Epithelial cell of proximal tubule (primary cell): ENCODE results near the gene GPR171. TPM values are rescaled to one million over a fixed set of nuclear protein-coding genes. Genes with fewer than 3 reads are reported as not detected.

Source experiments
- DNase-seq: peaks from one replicate; pipeline ENCODE4 v3.0.0-alpha.2; 2011; ENCODE audit warnings: low read depth
- H3K4me3 ChIP-seq: 2 replicates; pipeline ENCODE4 v1.5.1; 2011; ENCODE audit warnings: low read depth, mild to moderate bottlenecking, low read length
- total RNA-seq: library from RNA; depleted of rRNA; stranded (reverse); fragments of >200 nt; gene quantifications from 2 replicates; pipeline ENCODE4 v1.2.3, GENCODE V29; 2015
- TF ChIP-seq, protein P1 (sequence below): conservative IDR thresholded peaks from 2 replicates; pipeline ENCODE4 v1.5.1; 2012; ENCODE audit warnings: low read depth, mild to moderate bottlenecking, low read length

The GPR171 gene
- total RNA-seq, 1 donor from 2014 or later: not detected

DNA sequence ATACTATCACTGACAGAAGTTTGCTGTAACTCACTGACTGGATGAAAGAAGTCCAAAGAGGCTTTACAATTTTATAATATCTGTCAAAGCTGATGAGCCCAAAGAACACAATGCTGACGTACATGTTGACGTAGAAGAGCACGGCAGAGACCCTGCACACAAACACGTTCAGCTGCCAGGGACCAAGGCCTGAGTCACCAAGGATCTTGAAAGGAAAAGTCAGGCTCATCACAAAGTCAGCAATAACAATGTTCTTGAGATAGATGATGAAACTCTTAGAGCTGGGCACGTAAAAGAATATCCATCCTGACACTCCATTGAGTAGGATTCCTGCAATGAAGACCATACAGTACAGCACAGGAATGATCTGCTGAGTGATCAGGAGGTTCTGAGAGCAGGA, 10.9 kb upstream of the GPR171 start:
- TF ChIP-seq, protein P1, sequence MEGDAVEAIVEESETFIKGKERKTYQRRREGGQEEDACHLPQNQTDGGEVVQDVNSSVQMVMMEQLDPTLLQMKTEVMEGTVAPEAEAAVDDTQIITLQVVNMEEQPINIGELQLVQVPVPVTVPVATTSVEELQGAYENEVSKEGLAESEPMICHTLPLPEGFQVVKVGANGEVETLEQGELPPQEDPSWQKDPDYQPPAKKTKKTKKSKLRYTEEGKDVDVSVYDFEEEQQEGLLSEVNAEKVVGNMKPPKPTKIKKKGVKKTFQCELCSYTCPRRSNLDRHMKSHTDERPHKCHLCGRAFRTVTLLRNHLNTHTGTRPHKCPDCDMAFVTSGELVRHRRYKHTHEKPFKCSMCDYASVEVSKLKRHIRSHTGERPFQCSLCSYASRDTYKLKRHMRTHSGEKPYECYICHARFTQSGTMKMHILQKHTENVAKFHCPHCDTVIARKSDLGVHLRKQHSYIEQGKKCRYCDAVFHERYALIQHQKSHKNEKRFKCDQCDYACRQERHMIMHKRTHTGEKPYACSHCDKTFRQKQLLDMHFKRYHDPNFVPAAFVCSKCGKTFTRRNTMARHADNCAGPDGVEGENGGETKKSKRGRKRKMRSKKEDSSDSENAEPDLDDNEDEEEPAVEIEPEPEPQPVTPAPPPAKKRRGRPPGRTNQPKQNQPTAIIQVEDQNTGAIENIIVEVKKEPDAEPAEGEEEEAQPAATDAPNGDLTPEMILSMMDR: no peak
- DNase-seq: no peak

DNA sequence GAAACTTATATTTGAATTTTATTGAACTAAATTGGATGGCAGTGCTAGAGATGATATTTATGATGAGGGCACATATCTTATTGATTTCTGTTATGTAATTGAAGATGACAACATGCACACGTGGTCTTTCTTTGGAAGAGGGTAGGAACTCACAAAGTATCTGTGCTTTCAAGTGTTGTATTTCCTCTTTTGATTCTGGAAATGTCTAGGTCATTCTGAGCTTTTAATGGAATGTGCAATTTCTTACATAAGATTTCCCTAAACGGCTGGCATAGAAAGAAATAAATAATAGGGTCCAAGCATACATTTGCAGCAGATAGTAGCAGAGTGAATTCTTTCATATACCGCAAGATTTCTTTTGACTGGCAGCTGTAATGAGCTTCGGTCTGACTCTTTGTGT, 10.1 kb upstream of the GPR171 start:
- DNase-seq: no peak
- H3K4me3 ChIP-seq: no peak overlapping the region
- TF ChIP-seq, protein P1: no peak

More for the DNA sequence above, 10.9 kb upstream of the GPR171 start:
- H3K4me3 ChIP-seq: no peak overlapping the region

DNA sequence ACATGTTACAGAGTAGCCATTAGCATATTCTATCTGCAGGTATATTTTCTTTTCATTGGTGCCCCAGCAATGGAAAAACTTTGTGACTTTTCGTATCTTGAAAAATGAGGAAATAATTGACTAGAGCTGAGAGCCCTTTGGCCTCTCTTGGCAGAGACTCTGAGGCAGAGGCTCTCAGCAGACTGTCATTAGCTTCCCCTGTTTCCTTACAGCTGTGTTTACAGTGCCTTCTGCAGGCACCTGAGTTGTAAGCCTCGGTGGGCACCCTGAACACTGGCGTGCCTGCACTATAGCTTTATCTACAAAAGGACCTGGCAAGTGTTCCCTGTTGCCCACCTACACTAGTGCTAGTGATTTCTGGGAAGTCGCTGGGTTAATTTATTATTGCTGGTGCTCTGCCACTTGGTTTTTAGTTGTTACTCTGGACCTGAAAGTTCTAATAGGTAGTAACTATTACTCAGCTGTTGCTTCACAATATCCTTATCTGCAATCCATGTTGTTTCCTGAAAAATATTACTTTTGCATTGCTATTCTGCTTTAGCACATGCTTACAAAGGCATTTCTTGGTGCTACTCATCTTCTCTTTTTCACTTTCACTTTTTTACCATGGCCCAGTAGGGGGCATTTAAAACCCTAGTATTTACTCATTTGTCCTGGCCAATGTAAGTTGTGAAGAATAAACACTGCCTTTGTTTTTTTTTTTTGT, 7.8 kb upstream of the GPR171 start:
- TF ChIP-seq, protein P1: peak; percentile 34
- peak overlapping the region; percentile 41 for H3K4me3 ChIP-seq
- no peak for DNase-seq

DNA sequence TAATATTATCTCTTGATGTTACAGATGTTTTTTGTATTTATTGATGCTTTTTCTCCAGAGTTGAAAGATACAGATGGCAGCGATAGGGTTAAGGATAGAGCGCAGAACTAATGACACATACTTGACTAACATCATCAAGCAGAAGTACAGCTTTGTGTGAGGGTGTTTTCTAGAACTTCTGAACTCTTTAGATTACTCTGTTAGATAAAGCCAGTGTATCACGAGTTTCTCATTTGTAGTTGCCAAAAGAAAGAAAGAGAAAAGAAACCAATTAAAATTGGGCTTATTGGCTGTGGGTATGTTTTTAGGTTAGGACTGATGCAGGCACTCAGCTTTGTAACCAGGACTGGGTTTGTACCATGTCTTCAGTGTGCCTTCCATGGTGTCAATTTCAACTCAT, 6.6 kb upstream of the GPR171 start:
- DNase-seq: no peak
- TF ChIP-seq, protein P1: no peak
- H3K4me3 ChIP-seq: no peak overlapping the region

DNA sequence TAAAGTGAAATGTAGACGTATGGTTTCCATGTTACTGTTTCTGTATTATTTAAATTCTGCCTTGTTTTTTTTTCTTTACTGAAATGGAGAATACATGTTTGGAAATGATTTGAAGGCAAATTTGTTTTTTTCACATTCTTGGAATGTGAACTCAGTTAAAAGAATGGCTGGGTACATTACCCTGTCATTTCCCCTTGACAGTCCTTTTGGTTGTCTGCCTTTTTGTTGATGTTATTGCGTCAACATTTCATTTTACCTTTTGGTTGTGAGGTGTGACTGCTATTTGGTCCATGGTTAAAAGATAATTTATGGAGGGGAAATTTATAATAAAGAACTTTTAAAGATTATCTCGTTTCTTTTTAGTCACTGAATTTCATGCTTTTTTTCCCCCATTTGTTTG, 3.2 kb upstream of the GPR171 start:
- DNase-seq: no peak
- no peak overlapping the region for H3K4me3 ChIP-seq
- TF ChIP-seq, protein P1: no peak

DNA sequence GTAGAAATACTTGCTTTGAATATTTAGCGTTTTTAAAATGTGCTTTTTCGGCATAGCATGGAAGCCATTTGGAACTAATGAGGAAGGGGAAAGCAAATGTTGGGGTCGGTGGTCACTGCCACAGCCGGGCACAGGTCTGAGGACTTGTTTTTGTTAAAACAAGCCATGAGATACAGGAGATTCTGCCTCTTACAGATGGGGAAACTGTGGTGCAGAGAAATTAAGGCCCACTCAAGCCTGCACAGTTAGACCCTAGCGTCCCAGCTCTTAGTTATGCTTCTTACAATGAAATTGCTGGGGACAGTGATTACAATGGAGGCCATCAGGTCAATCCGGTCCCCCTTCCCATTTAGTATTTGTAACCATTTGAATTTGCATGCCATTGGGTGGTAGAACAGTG, 2.5 kb upstream of the GPR171 start:
- H3K4me3 ChIP-seq: no peak overlapping the region
- TF ChIP-seq, protein P1: no peak
- DNase-seq: no peak
